SK-N-SH (cell line): ENCODE measurements around the gene SYNJ2. TPM values are rescaled to one million over a fixed set of nuclear protein-coding genes. Genes with fewer than 3 reads are reported as not detected.

ENCODE experiments used
- CTCF ChIA-PET: fragments of 300-600, 350-600 bp; formaldehyde crosslinking; extraction: SDS; loops from one replicate; lab custom pipeline; 2021; lab: Yijun Ruan, JAX
- POLR2A ChIA-PET: fragments of 350-600 bp; sonication (Branson Sonifier 250); formaldehyde crosslinking; extraction: SDS; loops from one replicate; lab custom pipeline; 2020; ENCODE audit warnings: antibody characterized with exemption, inconsistent platforms; lab: Yijun Ruan, JAX
- DNase-seq: peaks from one replicate; pipeline ENCODE4 v3.0.0; 2012
- H2AFZ ChIP-seq: fragments of 200-600 bp; sonication (generic); 2 replicates; pipeline ENCODE4 v1.8.1; 2016; ENCODE audit warnings: antibody characterized with exemption, mild to moderate bottlenecking, low read depth
- H3F3A ChIP-seq: fragments of 200-600 bp; sonication (generic); replicated peaks from 2 replicates; pipeline ENCODE3; 2016; ENCODE audit warnings: antibody characterized with exemption, mild to moderate bottlenecking; ENCODE audit not compliant: insufficient read depth
- H3K27ac ChIP-seq, 2 experiments: fragments of 200-500 bp in 1 of 2; fragments of 200-600 bp in 1 of 2; sonication (Bioruptor generic) in 1 of 2; sonication (generic), shearing (Covaris generic) in 1 of 2; 2 replicates each; pipeline versions ENCODE4 v1.5.1 to v1.6.1; 2014 to 2016; ENCODE audit warnings: low read depth in 2 of 2, inconsistent platforms in 1 of 2, low read length in 1 of 2, mild to moderate bottlenecking in 1 of 2, mixed read lengths in 1 of 2
- H3K27me3 ChIP-seq: fragments of 200-600 bp; sonication (generic), shearing (Covaris generic); 2 replicates; pipeline ENCODE4 v1.6.1; 2016; ENCODE audit warnings: mixed run types; ENCODE audit not compliant: insufficient read depth
- H3K36me3 ChIP-seq, 2 experiments: fragments of 200-500 bp in 1 of 2; fragments of 200-600 bp in 1 of 2; sonication (Bioruptor generic) in 1 of 2; sonication (generic) in 1 of 2; replicated peaks in 1 of 2; 2 replicates each; pipeline versions ENCODE3 to v1.5.1; 2014 to 2016; ENCODE audit warnings: low read length in 1 of 2, mild to moderate bottlenecking in 1 of 2; ENCODE audit not compliant: insufficient read depth in 2 of 2, control insufficient read depth in 1 of 2
- H3K4me1 ChIP-seq, 2 experiments: fragments of 200-500 bp in 1 of 2; fragments of 200-600 bp in 1 of 2; sonication (Bioruptor generic) in 1 of 2; sonication (generic), shearing (Covaris generic) in 1 of 2; 2 replicates each; pipeline versions ENCODE4 v1.5.1 to v1.6.1; 2014 to 2016; ENCODE audit warnings: low read depth in 1 of 2, low read length in 1 of 2, mixed run types in 1 of 2; ENCODE audit not compliant: insufficient read depth in 2 of 2, control insufficient read depth in 1 of 2
- H3K4me2 ChIP-seq: fragments of 200-600 bp; sonication (generic), shearing (Covaris generic); 2 replicates; pipeline ENCODE4 v1.6.1; 2017; ENCODE audit warnings: mixed run types
- H3K4me3 ChIP-seq, 2 experiments: fragments of 200-500 bp in 1 of 2; fragments of 200-600 bp in 1 of 2; sonication (Bioruptor generic) in 1 of 2; sonication (generic), shearing (Covaris generic) in 1 of 2; 2 replicates each; pipeline versions ENCODE4 v1.5.1 to v1.8.1; 2014 to 2016; ENCODE audit warnings: low read depth in 2 of 2, inconsistent platforms in 1 of 2, low read length in 1 of 2, mild to moderate bottlenecking in 1 of 2, mixed read lengths in 1 of 2, moderate library complexity in 1 of 2
- H3K79me2 ChIP-seq: fragments of 200-600 bp; sonication (generic); 2 replicates; pipeline ENCODE4 v1.8.1; 2017; ENCODE audit warnings: mild to moderate bottlenecking; ENCODE audit not compliant: insufficient read depth
- H3K9ac ChIP-seq: fragments of 200-600 bp; sonication (generic); 2 replicates; pipeline ENCODE4 v1.6.1; 2017; ENCODE audit warnings: mixed run types
- H3K9me2 ChIP-seq: fragments of 200-600 bp; sonication (generic); 2 replicates; pipeline ENCODE4 v1.6.1; 2017; ENCODE audit warnings: mixed run types
- H3K9me3 ChIP-seq: fragments of 200-600 bp; sonication (generic); 2 replicates; pipeline ENCODE4 v1.6.1; 2017; ENCODE audit warnings: mixed run types, mild to moderate bottlenecking, moderate library complexity
- H4K20me1 ChIP-seq: fragments of 200-600 bp; sonication (generic); 2 replicates; pipeline ENCODE4 v1.6.1; 2017; ENCODE audit warnings: mild to moderate bottlenecking, mixed run types; ENCODE audit not compliant: insufficient read depth
- CHD2 ChIP-seq: fragments of 150-350 bp; IDR thresholded peaks from 2 replicates; pipeline ENCODE4 v1.6.1; 2018; ENCODE audit warnings: low read length; ENCODE audit not compliant: partially characterized antibody
- CTCF ChIP-seq: fragments of 200-600 bp; sonication (generic); IDR thresholded peaks from 2 replicates; pipeline ENCODE4 v1.6.1; 2017; ENCODE audit warnings: antibody characterized with exemption, mild to moderate bottlenecking, moderate library complexity
- ELF1 ChIP-seq: IDR thresholded peaks from 2 replicates; pipeline ENCODE4 v1.4.0; 2012
- FOXJ3 ChIP-seq: sonication (generic); formaldehyde crosslinking; IDR thresholded peaks from 2 replicates; pipeline ENCODE4 v1.5.1; 2020; ENCODE audit warnings: mild to moderate bottlenecking, missing genetic modification reagents
- FOXM1 ChIP-seq: IDR thresholded peaks from 2 replicates; pipeline ENCODE4 v1.4.0; 2012; ENCODE audit warnings: low read depth, mild to moderate bottlenecking
- IRF3 ChIP-seq: fragments of 150-350 bp; IDR thresholded peaks from 2 replicates; pipeline ENCODE4 v1.6.1; 2016; ENCODE audit warnings: mild to moderate bottlenecking, low read depth, low read length
- JUND ChIP-seq: IDR thresholded peaks from 2 replicates; pipeline ENCODE4 v1.4.0; 2012
- MEF2A ChIP-seq: IDR thresholded peaks from 2 replicates; pipeline ENCODE4 v1.4.0; 2012; ENCODE audit warnings: low read depth, borderline replicate concordance
- NRF1 ChIP-seq: IDR thresholded peaks from 2 replicates; pipeline ENCODE4 v1.6.1; 2012; ENCODE audit warnings: low read depth, mild to moderate bottlenecking, low read length
- POLR2AphosphoS5 ChIP-seq: IDR thresholded peaks from 2 replicates; pipeline ENCODE4 v1.6.1; 2012; ENCODE audit warnings: low read depth, low read length
- ZBTB33 ChIP-seq: IDR thresholded peaks from 2 replicates; pipeline ENCODE4 v1.4.0; 2012; ENCODE audit warnings: low read depth, borderline replicate concordance
- WGBS: methylation state at CpG from one replicate; pipeline ENCODE4 v1.1.6; 2017; ENCODE audit warnings: low lambda C conversion rate; 5-methylcytosine and 5-hydroxymethylcytosine counted together
- polyA plus RNA-seq, 3 experiments: library from polyadenylated mRNA; depleted of rRNA; stranded (reverse); fragments of >200 nt; gene quantifications; 2 replicates each; pipeline ENCODE4 v1.2.3, GENCODE V29; 2012

Gene SYNJ2
- polyA plus RNA-seq, 1 of the 3 experiments (the other 2 are of a cell fraction) = 40.0 TPM

- no peak overlapping the region for H2AFZ ChIP-seq
- H3K4me2 ChIP-seq = no peak overlapping the region
- H3K27ac ChIP-seq = peak overlapping the region in 1 of 2 experiments; percentile 76; a peak in 1 of 4 replicates
- no peaks in the 10 kb centered on the region for H3K9me2 ChIP-seq
- H4K20me1 ChIP-seq = no peaks in the 10 kb centered on the region
- no peak overlapping the region for H3K9ac ChIP-seq
- no peak for DNase-seq
- peaks cover 39% of the 10 kb centered on the region for H3F3A ChIP-seq
- peaks cover 49 to 59% of the 10 kb centered on the region in 2 experiments for H3K36me3 ChIP-seq
- peaks cover 14% of the 10 kb centered on the region for H3K79me2 ChIP-seq
- H3K27me3 ChIP-seq = no peaks in the 10 kb centered on the region
- CTCF ChIA-PET = interaction anchor here (0.6 kb wide), 1 partner anchor 261 kb away, joined by 3 read pairs; no protein-coding TSS in a partner anchor
- WGBS = 99% methylated on average over 23 of the region's 23 CpGs
- H3K9me3 ChIP-seq = no peaks in the 10 kb centered on the region
- peaks cover 0 to 32% of the 10 kb centered on the region in 2 experiments; a peak in 3 of 4 replicates for H3K4me1 ChIP-seq
- POLR2A ChIA-PET = no interaction called here
- H3K4me3 ChIP-seq = no peak overlapping the region
- no peak for TF ChIP-seq MEF2A
- no peak for TF ChIP-seq FOXM1
- TF ChIP-seq ELF1 = no peak
- TF ChIP-seq CHD2 = no peak
- TF ChIP-seq JUND = no peak
- TF ChIP-seq ZBTB33 = no peak
- TF ChIP-seq FOXJ3 = no peak
- TF ChIP-seq IRF3 = no peak
- TF ChIP-seq NRF1 = no peak
- no peak for TF ChIP-seq POLR2AphosphoS5
- no peak for TF ChIP-seq CTCF
- TF ChIP-seq, all 33 proteins: peak for 0
Measured at GRCh38 chr6:158066136-158066781, 84.6 kb downstream of the SYNJ2 start.
